ENCODE measurements around the gene OR4E2.
A peak's percentile ranks its signal among the peaks of the same experiment; 100 is the strongest.
"Not testable (repeated sequence)": the region's sequence is repeated elsewhere in the genome, so short reads cannot be mapped to it uniquely, and the experiment has no call there.

OR4E2 gene

DNA sequence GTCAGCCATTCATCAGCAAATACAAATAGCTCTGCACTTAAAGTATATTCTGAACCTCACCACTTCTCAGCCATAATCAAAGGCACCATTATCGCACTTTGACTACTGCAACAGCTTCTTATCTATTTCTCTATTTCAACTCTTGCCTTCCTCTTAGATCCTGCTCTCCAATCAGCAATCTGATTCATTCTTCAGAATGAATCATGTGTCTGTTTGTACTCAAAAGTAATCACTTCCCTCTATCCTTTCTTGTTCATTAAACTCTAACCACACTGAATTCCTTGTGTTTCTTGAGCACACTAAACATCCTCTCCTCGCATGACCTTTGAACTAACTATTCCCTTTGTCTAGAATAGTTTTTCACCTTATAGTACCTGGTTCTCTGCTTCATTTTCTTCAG is 32.8 kb downstream of the OR4E2 start:
- TF ChIP-seq, protein P1, sequence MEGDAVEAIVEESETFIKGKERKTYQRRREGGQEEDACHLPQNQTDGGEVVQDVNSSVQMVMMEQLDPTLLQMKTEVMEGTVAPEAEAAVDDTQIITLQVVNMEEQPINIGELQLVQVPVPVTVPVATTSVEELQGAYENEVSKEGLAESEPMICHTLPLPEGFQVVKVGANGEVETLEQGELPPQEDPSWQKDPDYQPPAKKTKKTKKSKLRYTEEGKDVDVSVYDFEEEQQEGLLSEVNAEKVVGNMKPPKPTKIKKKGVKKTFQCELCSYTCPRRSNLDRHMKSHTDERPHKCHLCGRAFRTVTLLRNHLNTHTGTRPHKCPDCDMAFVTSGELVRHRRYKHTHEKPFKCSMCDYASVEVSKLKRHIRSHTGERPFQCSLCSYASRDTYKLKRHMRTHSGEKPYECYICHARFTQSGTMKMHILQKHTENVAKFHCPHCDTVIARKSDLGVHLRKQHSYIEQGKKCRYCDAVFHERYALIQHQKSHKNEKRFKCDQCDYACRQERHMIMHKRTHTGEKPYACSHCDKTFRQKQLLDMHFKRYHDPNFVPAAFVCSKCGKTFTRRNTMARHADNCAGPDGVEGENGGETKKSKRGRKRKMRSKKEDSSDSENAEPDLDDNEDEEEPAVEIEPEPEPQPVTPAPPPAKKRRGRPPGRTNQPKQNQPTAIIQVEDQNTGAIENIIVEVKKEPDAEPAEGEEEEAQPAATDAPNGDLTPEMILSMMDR (conservative IDR thresholded peaks at IDR 0.05; ENCODE audit: control insufficient read depth, insufficient read depth, low read depth, low read length): no peak
- DNase-seq (ENCODE audit: low read depth): peak; percentile 2
- no peak overlapping the region for H3K4me3 ChIP-seq (ENCODE audit: control insufficient read depth, low read depth, low read length)

DNA sequence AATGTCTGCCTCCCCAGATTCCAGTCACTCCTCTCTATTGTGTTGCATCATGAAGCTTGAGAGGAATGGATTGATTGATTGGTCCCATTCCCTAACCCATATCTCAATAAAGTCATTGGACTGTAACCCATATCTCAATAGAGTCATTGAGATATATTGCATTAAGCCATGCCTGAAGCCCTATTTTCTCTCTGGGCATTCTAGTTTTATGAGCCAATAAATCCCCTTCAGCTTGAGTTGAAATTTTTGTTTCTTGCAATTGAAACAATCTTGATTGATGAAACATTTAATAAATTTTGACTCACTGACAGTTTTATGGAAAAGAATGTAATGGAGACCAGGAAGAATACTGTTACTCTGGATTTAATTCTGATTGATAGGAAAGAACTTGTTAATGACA is 40.8 kb downstream of the OR4E2 start:
- TF ChIP-seq, protein P1 (conservative IDR thresholded peaks at IDR 0.05; ENCODE audit: control insufficient read depth, insufficient read depth, low read depth, low read length): no peak
- DNase-seq (ENCODE audit: low read depth): no peak
- no peak overlapping the region for H3K4me3 ChIP-seq (ENCODE audit: control insufficient read depth, low read depth, low read length)

DNA sequence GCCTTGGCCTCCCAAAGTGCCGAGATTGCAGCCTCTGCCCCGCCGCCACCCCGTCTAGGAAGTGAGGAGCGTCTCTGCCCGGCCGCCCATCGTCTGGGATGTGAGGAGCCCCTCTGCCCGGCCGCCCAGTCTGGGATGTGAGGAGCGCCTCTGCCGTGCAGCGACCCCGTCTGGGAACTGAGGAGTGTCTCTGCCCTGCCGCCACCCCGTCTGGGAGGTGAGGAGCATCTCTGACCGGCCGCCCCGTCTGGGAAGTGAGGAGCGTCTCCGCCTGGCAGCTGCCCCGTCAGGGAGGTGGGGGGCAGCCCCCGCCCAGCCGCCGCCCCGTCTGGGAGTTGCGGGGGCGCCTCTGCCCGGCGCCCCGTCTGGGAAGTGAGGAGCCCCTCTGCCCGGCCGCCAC is 44.0 kb downstream of the OR4E2 start:
- not testable (repeated sequence) for DNase-seq (ENCODE audit: low read depth); H3K4me3 ChIP-seq (ENCODE audit: control insufficient read depth, low read depth, low read length)

DNA sequence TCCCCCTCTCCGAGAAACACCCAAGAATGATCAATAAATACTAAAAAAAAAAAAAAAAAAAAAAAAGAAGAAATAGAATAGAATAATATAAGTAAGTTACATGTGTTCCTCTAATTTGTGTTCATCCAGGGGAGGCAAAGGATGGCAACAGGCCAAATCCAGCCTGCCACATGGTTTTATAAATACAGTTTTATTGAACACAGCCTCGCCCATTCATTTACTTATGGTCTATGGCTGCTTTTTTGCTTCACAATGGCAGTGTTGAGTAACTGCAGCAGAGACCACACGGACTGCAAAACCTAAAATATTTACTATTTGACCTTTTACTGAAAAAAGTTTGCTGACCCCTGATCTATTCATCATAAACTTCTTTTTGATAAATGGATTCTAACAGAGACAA is 44.9 kb downstream of the OR4E2 start:
- not testable (repeated sequence) for DNase-seq (ENCODE audit: low read depth); H3K4me3 ChIP-seq (ENCODE audit: control insufficient read depth, low read depth, low read length)

DNA sequence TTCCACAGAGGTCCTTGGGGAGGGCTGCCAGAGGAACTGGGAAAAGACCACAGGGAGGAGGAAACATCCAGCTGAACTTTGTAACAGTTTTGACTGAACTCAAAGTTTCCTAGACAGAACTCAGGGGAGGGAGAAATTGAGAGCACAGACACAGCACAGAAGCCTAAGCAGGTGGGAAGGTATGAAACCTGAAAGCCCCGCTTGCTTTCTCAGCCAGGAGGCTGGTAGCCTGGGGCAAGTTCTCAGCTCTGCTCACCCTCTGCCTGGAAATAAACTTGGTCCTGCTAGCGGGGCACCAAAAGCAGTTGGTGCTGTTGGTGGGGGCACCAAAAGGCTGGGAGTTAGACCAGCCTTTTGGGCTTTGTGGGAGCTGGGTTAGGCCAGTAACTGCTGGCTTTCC is 45.9 kb downstream of the OR4E2 start:
- TF ChIP-seq, protein P1 (conservative IDR thresholded peaks at IDR 0.05; ENCODE audit: control insufficient read depth, insufficient read depth, low read depth, low read length): no peak
- DNase-seq (ENCODE audit: low read depth): no peak
- H3K4me3 ChIP-seq (ENCODE audit: control insufficient read depth, low read depth, low read length): no peak overlapping the region

DNA sequence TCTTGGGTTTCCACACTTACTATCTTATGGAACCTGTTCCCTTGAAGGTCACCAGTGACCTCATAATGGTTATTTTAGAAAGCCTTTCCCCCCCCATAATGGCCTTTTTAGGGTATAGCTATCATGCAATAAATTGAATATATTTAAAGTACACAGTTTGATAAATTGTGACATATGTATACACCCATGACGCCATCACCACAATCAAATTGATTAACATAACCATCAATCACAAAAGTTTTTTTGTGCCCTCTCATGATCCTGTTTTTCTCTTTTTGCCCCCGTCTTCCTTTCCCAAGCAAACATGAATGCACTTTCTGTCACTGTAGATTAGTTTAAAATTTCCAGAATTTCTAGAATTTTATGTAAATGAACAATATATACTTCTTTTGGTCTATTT is 48.7 kb downstream of the OR4E2 start:
- TF ChIP-seq, protein P1 (conservative IDR thresholded peaks at IDR 0.05; ENCODE audit: control insufficient read depth, insufficient read depth, low read depth, low read length): no peak
- no peak for DNase-seq (ENCODE audit: low read depth)

DNA sequence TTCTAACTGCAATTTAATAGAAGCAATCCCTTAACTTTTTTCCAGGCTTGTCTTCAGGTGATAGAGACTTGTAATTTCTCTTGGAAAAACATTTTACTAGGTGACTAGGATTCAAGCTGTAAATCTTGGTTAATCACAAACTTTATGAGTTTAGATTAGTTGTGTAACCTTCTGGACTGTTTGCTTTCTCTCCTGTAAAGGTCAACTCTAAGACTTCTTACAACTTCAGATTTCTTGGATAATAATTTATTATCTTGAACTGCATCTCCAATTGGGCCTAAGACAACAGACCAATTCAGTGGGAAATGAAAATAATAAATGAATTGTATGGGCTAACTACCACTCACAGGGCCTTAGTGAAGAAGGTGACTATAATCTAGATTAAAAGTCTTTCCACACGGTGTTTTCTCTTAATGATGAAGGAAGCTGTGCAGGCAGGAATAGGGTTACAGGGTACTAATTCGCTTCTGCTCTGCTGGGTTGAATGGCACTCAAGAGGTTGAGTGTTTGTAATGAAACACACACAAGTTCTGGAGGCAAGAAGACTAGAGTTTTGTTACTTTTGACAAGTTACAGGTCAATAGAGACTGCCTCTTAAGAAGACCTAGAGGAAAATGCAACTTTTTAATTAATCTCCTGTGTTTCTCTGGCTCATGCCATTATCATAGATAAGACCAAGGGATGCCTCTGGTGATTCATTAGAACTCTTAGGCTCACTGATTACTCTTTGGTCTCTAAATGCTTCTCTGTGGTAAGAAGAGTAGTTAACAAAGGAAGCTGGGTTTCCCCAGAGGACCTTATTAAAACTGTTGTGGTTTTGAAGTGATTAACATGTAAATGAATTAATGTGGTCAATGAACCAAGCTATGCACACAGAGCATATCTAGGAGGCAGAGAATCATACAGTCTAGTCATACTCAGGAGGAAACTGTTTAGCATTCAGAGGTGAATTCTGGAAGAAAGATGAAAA is 50.0 kb downstream of the OR4E2 start:
- peak; percentile 8 for DNase-seq (ENCODE audit: low read depth)
- TF ChIP-seq, protein P1 (conservative IDR thresholded peaks at IDR 0.05; ENCODE audit: control insufficient read depth, insufficient read depth, low read depth, low read length): no peak
- H3K4me3 ChIP-seq (ENCODE audit: control insufficient read depth, low read depth, low read length): no peak overlapping the region

More for the DNA sequence above, 48.7 kb downstream of the OR4E2 start:
- H3K4me3 ChIP-seq (ENCODE audit: control insufficient read depth, low read depth, low read length): no peak overlapping the region
